Measurements from ENCODE around the gene ZNRD2.

The ZNRD2 gene

GRCh38 chr11:65611758-65612603 is 41.7 kb downstream of the ZNRD2 start:
- DNase-seq, result no peak

DNA sequence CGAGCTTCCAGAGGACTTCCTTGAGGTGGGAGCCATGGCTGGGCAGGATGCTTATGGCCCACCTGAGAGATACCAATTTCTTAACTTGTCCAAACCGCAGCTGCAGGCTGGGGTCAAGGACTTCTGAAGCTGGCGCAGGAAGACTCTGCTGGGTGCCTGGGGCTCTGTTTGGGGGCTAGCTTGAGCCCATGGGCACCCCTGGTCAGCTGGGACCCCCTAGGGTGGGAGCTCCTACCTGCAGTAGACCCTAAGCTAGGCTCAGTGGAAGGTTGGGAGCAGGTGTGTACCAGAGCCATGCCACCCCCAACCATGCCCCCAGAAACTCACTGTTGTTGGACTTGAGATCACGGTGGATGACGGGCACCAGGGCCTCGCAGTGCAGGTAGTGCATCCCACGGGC is 42.4 kb downstream of the ZNRD2 start:
- no peak for DNase-seq

- no peak for DNase-seq
Measured at GRCh38 chr11:65613091-65613928, 43.0 kb downstream of the ZNRD2 start.

GRCh38 chr11:65615229-65615949 is 45.1 kb downstream of the ZNRD2 start, which contains the start of gene PCNX3:
PCNX3 (plus strand) TSS chr11:65615776; CDS start chr11:65616312, 536 bp downstream.
- DNase-seq, result peak; percentile 99

DNA sequence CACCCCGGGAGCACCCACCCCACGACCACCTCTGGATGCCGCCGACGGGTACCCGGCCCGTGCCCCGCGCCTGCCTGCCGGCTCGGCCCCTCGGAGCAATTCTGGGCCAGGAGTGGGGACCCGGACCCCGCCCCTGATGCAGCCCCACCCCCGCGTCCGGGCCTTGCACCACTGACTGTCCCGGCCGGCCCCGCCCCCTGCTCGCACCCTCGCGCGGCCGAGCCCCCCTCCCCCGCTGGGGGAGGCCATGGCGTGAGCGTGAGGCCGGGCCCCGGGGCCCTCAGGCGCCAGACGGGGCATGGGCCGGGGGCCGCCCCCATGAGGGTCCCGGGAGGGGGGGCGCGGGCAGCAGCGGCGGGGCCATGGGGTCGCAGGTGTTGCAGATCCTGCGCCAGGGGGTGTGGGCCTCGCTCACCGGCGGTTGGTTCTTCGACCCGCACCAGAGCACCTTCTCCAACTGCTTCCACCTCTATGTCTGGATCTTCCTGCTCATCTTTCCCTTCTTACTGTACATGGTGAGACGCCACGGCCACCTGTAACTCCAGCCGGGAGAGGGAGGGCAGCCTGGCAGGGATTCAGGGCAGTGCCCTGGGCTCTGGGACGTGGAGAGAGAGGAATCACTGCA is 45.8 kb downstream of the ZNRD2 start:
- no peak for DNase-seq

DNA sequence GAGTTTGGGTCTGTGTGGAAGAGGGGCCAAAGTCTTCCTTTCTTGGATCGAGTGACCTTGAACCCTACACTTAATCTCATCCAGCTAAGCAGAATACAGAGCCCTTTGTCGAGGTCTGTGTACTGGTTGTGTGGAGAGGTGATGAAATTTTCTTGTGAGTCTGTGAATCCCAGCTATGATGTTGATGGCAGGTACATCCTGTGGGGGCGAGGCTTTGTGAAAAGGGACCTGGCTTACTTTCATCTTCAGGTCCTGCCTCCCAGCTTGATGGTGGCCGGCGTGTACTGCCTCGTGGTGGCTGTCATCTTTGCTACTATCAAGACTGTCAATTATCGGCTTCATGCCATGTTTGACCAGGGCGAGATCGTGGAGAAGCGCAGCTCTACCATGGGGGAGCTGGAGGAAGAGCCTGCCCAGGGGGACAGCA is 46.3 kb downstream of the ZNRD2 start:
- no peak for DNase-seq

DNA sequence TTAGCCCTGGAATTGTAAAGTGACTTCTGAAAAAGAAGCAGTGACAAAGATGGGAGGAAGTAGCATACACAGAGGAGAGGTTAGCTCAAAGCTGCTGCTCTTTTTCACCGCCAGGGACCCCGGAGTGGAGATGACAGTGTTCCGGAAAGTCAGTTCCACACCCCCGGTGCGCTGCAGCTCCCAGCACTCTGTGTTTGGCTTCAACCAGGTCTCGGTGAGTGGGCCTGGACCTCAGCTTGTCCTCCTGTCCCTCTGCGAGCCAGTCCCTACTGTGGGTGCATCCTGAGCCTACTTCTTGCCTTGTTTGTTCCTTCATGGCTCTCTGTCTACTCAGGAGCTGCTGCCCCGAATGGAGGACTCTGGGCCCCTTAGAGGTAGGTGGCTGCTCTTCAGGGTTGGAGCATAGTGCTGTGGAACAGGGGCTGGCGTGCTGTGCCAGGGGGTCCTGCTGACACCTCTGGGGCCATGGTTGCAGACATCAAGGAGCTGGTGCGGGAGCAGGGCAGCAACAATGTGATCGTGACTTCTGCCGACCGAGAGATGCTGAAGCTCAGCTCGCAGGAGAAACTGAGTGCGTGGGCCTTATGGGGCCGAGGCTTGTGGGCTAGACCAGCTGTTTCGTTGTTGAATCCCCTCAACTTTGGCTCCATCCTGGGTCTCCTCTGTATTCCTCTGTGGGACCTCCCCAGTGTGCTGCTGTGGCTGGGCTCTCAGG is 47.0 kb downstream of the ZNRD2 start:
- DNase-seq, result no peak

DNA sequence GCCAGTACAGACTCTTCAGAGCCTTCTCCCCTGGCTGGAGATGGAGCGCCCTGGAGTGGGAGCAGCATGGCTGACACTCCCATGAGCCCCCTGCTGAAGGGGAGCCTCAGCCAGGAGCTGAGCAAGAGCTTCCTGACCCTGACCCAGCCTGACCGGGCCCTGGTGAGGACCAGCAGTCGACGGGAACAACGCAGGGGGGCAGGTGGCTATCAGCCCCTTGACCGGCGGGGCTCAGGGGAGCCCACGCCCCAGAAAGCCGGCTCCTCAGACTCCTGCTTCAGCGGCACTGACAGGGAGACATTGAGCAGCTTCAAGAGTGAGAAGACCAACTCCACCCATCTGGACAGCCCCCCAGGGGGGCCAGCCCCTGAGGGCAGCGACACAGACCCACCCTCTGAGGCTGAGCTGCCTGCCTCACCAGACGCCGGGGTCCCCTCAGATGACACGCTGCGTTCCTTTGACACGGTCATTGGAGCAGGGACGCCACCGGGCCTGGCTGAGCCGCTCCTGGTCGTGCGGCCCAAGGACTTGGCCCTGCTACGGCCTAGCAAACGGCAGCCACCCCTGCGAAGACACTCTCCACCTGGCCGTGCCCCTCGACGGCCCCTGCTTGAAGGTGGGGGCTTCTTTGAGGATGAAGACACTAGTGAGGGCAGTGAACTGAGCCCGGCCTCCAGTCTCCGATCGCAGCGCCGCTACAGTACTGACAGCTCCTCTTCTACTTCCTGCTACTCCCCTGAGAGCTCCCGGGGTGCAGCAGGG is 47.9 kb downstream of the ZNRD2 start:
- DNase-seq, result no peak

DNA sequence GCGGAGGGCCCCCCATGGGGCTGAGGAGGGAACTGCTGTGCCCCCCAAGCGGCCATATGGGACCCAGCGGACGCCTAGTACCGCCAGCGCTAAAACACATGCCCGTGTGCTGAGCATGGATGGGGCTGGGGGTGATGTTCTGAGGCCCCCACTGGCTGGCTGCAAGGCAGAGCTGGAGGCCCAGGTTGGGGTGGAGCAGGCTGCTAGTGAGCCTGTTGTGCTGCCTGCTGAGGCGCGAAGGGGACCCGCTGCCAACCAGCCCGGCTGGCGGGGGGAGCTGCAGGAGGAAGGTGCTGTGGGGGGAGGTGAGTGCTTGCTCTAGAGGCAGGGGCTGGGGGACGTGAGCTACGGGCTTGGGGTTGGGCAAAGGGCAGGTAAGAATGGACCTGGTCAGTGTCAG is 48.5 kb downstream of the ZNRD2 start:
- DNase-seq, result no peak

- DNase-seq, result no peak
Measured at GRCh38 chr11:65619281-65619928, 49.1 kb downstream of the ZNRD2 start.

DNA sequence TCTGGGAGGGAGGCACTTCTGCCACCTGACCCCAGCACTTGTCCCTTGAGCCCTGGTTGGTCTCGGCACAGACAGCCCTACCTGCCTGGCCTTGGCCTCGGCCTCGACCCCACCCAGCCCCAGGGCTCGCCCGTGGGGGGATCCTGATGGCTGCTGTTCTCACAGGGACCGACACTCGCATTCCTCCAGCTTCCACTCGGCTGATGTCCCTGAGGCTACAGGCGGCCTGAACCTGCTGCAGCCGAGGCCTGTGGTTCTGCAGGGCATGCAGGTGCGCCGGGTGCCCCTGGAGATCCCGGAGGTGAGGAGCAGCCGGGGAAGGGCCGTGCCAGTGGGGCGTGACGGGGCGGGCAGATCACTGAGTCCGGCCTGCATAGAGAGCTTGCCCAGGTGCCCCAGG is 50.4 kb downstream of the ZNRD2 start:
- DNase-seq, result no peak

GRCh38 chr11:65621460-65621859 is 51.2 kb downstream of the ZNRD2 start:
- DNase-seq, result no peak
